ENCODE data around the gene DRC7.
"Not testable (repeated sequence)": the region's sequence is repeated elsewhere in the genome, so short reads cannot be mapped to it uniquely, and the experiment has no call there.

DRC7 gene

GRCh38 chr16:57729182-57729484 is 34.5 kb downstream of the DRC7 start:
- H3K36me3 ChIP-seq (ENCODE audit: control insufficient read depth, low read length) = no peaks in the 10 kb centered on the region
- H3K79me2 ChIP-seq (ENCODE audit: control insufficient read depth, low read length) = peaks cover 2% of the 10 kb centered on the region; the same call in 1 of the 2 replicates
- no peak for TF ChIP-seq EZH2phosphoT487 (IDR thresholded peaks at IDR 0.05; ENCODE audit: borderline replicate concordance, low read length)
- TF ChIP-seq CTCF (IDR thresholded peaks at IDR 0.05; ENCODE audit: low read depth, low read length, poor library complexity, severe bottlenecking) = no peak
- no peaks in the 10 kb centered on the region for H3K9me3 ChIP-seq (ENCODE audit: control insufficient read depth, insufficient read depth, low read length)
- H4K20me1 ChIP-seq (ENCODE audit: control insufficient read depth, insufficient read depth, low read depth, low read length) = no peaks in the 10 kb centered on the region
- no peak overlapping the region for H3K4me2 ChIP-seq (ENCODE audit: low read length)
- no peaks in the 10 kb centered on the region for H3K9me2 ChIP-seq (replicated peaks; ENCODE audit: control insufficient read depth, low read length)
- no peak overlapping the region for H3K27ac ChIP-seq (ENCODE audit: low read depth, low read length)
- H3K4me1 ChIP-seq (ENCODE audit: control insufficient read depth, low read length) = peaks cover 8% of the 10 kb centered on the region
- H3K4me3 ChIP-seq (ENCODE audit: low read length) = no peak overlapping the region
- no peaks in the 10 kb centered on the region for H3K27me3 ChIP-seq (ENCODE audit: control insufficient read depth, low read length)
- H3F3A ChIP-seq (ENCODE audit: control insufficient read depth, insufficient read depth) = no peaks in the 10 kb centered on the region

GRCh38 chr16:57729852-57730251 is 35.2 kb downstream of the DRC7 start:
- H3K4me3 ChIP-seq (ENCODE audit: low read length); H3K4me2 ChIP-seq (ENCODE audit: low read length); H3K9me2 ChIP-seq (replicated peaks; ENCODE audit: control insufficient read depth, low read length); H3K27ac ChIP-seq (ENCODE audit: low read depth, low read length); H4K20me1 ChIP-seq (ENCODE audit: control insufficient read depth, insufficient read depth, low read depth, low read length); H3F3A ChIP-seq (ENCODE audit: control insufficient read depth, insufficient read depth); H3K36me3 ChIP-seq (ENCODE audit: control insufficient read depth, low read length); H3K9me3 ChIP-seq (ENCODE audit: control insufficient read depth, insufficient read depth, low read length); H3K79me2 ChIP-seq (ENCODE audit: control insufficient read depth, low read length); H3K27me3 ChIP-seq (ENCODE audit: control insufficient read depth, low read length): not testable (repeated sequence)
- peaks cover 13% of the 10 kb centered on the region for H3K4me1 ChIP-seq (ENCODE audit: control insufficient read depth, low read length)

GRCh38 chr16:57730771-57731730 is 36.4 kb downstream of the DRC7 start:
- H3K4me1 ChIP-seq (ENCODE audit: control insufficient read depth, low read length) = peaks cover 6% of the 10 kb centered on the region
- H3K4me2 ChIP-seq (ENCODE audit: low read length) = no peak overlapping the region
- peaks cover 14% of the 10 kb centered on the region for H3K79me2 ChIP-seq (ENCODE audit: control insufficient read depth, low read length)
- H3K9me3 ChIP-seq (ENCODE audit: control insufficient read depth, insufficient read depth, low read length) = no peaks in the 10 kb centered on the region
- TF ChIP-seq CTCF (IDR thresholded peaks at IDR 0.05; ENCODE audit: low read depth, low read length, poor library complexity, severe bottlenecking) (no peak), EZH2phosphoT487 (IDR thresholded peaks at IDR 0.05; ENCODE audit: borderline replicate concordance, low read length) (no peak)
- H3K27ac ChIP-seq (ENCODE audit: low read depth, low read length) = no peak overlapping the region
- H3F3A ChIP-seq (ENCODE audit: control insufficient read depth, insufficient read depth) = no peaks in the 10 kb centered on the region
- no peak overlapping the region for H3K4me3 ChIP-seq (ENCODE audit: low read length)
- no peaks in the 10 kb centered on the region for H3K9me2 ChIP-seq (replicated peaks; ENCODE audit: control insufficient read depth, low read length)
- H3K36me3 ChIP-seq (ENCODE audit: control insufficient read depth, low read length) = peaks cover 3% of the 10 kb centered on the region
- no peaks in the 10 kb centered on the region for H4K20me1 ChIP-seq (ENCODE audit: control insufficient read depth, insufficient read depth, low read depth, low read length)
- H3K27me3 ChIP-seq (ENCODE audit: control insufficient read depth, low read length) = no peaks in the 10 kb centered on the region

- no peak for TF ChIP-seq EZH2phosphoT487 (IDR thresholded peaks at IDR 0.05; ENCODE audit: borderline replicate concordance, low read length)
- no peak for TF ChIP-seq CTCF (IDR thresholded peaks at IDR 0.05; ENCODE audit: low read depth, low read length, poor library complexity, severe bottlenecking)
- Histone ChIP-seq H3F3A (ENCODE audit: control insufficient read depth, insufficient read depth) (no peaks in the 10 kb centered on the region), H3K4me3 (ENCODE audit: low read length) (no peak overlapping the region), H4K20me1 (ENCODE audit: control insufficient read depth, insufficient read depth, low read depth, low read length) (no peaks in the 10 kb centered on the region), H3K36me3 (ENCODE audit: control insufficient read depth, low read length) (peaks cover 7% of the 10 kb centered on the region), H3K4me2 (ENCODE audit: low read length) (no peak overlapping the region), H3K27ac (ENCODE audit: low read depth, low read length) (no peak overlapping the region), H3K4me1 (ENCODE audit: control insufficient read depth, low read length) (peaks cover 15% of the 10 kb centered on the region), H3K9me3 (ENCODE audit: control insufficient read depth, insufficient read depth, low read length) (no peaks in the 10 kb centered on the region), H3K9me2 (replicated peaks; ENCODE audit: control insufficient read depth, low read length) (no peaks in the 10 kb centered on the region), H3K27me3 (ENCODE audit: control insufficient read depth, low read length) (no peaks in the 10 kb centered on the region), H3K79me2 (ENCODE audit: control insufficient read depth, low read length) (peaks cover 24% of the 10 kb centered on the region)
Measured at GRCh38 chr16:57732037-57732436, 37.4 kb downstream of the DRC7 start.

All from DOHH2 (cell line).